GM23338 (cell line): ENCODE measurements around the gene PRRC2A. TPM values are rescaled to one million over a fixed set of nuclear protein-coding genes. Genes with fewer than 3 reads are reported as not detected.

Experiments
- ATAC-seq: fragments of 200-7000 bp; cut with Tn5 transposase; 3 replicates; pipeline ENCODE4 v1.9.1; 2020
- DNase-seq: peaks from one replicate; pipeline ENCODE4 v3.0.0-alpha.2; 2015; ENCODE audit warnings: low spot score
- H2AFZ ChIP-seq: fragments of 200-600 bp; sonication (generic); 2 replicates; pipeline ENCODE4 v1.8.0; 2016; ENCODE audit warnings: antibody characterized with exemption, mild to moderate bottlenecking, moderate library complexity
- H3F3A ChIP-seq: fragments of 200-600 bp; sonication (generic); replicated peaks from 2 replicates; pipeline ENCODE4 v1.8.0; 2017; ENCODE audit warnings: antibody characterized with exemption, mixed run types, low read depth
- H3K27ac ChIP-seq: fragments of 200-600 bp; sonication (generic); 2 replicates; pipeline ENCODE4 v1.6.1; 2016; ENCODE audit warnings: low read depth
- H3K27me3 ChIP-seq: fragments of 200-600 bp; sonication (generic); 2 replicates; pipeline ENCODE4 v1.8.0; 2016; ENCODE audit warnings: mild to moderate bottlenecking, mixed run types, moderate library complexity; ENCODE audit not compliant: insufficient read depth
- H3K36me3 ChIP-seq: fragments of 200-600 bp; sonication (generic); 2 replicates; pipeline ENCODE4 v1.8.0; 2016; ENCODE audit warnings: mild to moderate bottlenecking; ENCODE audit not compliant: insufficient read depth
- H3K4me1 ChIP-seq: fragments of 200-600 bp; sonication (generic); 2 replicates; pipeline ENCODE4 v1.8.0; 2016; ENCODE audit warnings: mild to moderate bottlenecking, moderate library complexity; ENCODE audit not compliant: insufficient read depth
- H3K4me2 ChIP-seq: fragments of 200-600 bp; sonication (generic); 2 replicates; pipeline ENCODE4 v1.7.1; 2017; ENCODE audit warnings: mixed run types
- H3K4me3 ChIP-seq: fragments of 200-600 bp; sonication (generic); 2 replicates; pipeline ENCODE4 v1.6.1; 2016; ENCODE audit warnings: mixed run types
- H3K79me2 ChIP-seq: fragments of 200-600 bp; sonication (generic); replicated peaks from 2 replicates; pipeline ENCODE4 v1.8.0; 2017; ENCODE audit warnings: mild to moderate bottlenecking; ENCODE audit not compliant: insufficient read depth
- H3K9me2 ChIP-seq: fragments of 200-600 bp; sonication (generic); 2 replicates; pipeline ENCODE4 v1.8.0; 2017; ENCODE audit not compliant: insufficient read depth
- H4K20me1 ChIP-seq: fragments of 200-600 bp; sonication (generic); replicated peaks from 2 replicates; pipeline ENCODE4 v1.8.0; 2017; ENCODE audit warnings: mild to moderate bottlenecking; ENCODE audit not compliant: insufficient read depth
- H3K27ac Mint-ChIP-seq: 2 replicates; pipeline ENCODE4 v1.8.0; 2020; ENCODE audit warnings: inconsistent platforms, mild to moderate bottlenecking, moderate library complexity, mixed read lengths
- H3K27me3 Mint-ChIP-seq: 3 replicates; pipeline ENCODE4 v1.8.0; 2022; ENCODE audit warnings: low read depth, mild to moderate bottlenecking, moderate library complexity, mixed read lengths, inconsistent platforms; ENCODE audit not compliant: insufficient read depth, poor library complexity
- H3K36me3 Mint-ChIP-seq: 3 replicates; pipeline ENCODE4 v1.8.0; 2021; ENCODE audit warnings: low read depth, mild to moderate bottlenecking, inconsistent platforms, moderate library complexity, mixed read lengths
- H3K4me1 Mint-ChIP-seq: 3 replicates; pipeline ENCODE4 v1.8.0; 2020; ENCODE audit warnings: mild to moderate bottlenecking, inconsistent platforms, mixed read lengths
- H3K4me3 Mint-ChIP-seq: 3 replicates; pipeline ENCODE4 v1.8.0; 2021; ENCODE audit warnings: moderate library complexity, mild to moderate bottlenecking, inconsistent platforms, mixed read lengths
- H3K9me3 Mint-ChIP-seq: 3 replicates; pipeline ENCODE4 v1.8.0; 2020; ENCODE audit warnings: moderate library complexity, mild to moderate bottlenecking, inconsistent platforms, mixed read lengths
- EZH2 ChIP-seq: fragments of 200-600 bp; sonication (generic); IDR thresholded peaks from one replicate; pipeline ENCODE4 v1.8.0; 2017; ENCODE audit warnings: antibody characterized with exemption, mild to moderate bottlenecking, low read depth; ENCODE audit not compliant: unreplicated experiment
- EZH2phosphoT487 ChIP-seq: fragments of 200-600 bp; sonication (generic); IDR thresholded peaks from one replicate; pipeline ENCODE4 v1.8.1; 2018; ENCODE audit warnings: antibody characterized with exemption; ENCODE audit not compliant: unreplicated experiment
- JUNB ChIP-seq: IDR thresholded peaks from one replicate; pipeline ENCODE4 v1.6.1; 2016; ENCODE audit warnings: antibody characterized with exemption; ENCODE audit not compliant: unreplicated experiment
- NANOG ChIP-seq: IDR thresholded peaks from 2 replicates; pipeline ENCODE4 v1.6.1; 2016; ENCODE audit warnings: antibody characterized with exemption, borderline replicate concordance
- STAT1 ChIP-seq: IDR thresholded peaks from one replicate; pipeline ENCODE4 v1.6.1; 2016; ENCODE audit warnings: antibody characterized with exemption; ENCODE audit not compliant: unreplicated experiment
- ZNF331 ChIP-seq: fragments of 250-450 bp; sonication (Bioruptor Pico); IDR thresholded peaks from 2 replicates; pipeline ENCODE4 v1.5.0; 2020; ENCODE audit warnings: low read depth, mild to moderate bottlenecking, moderate library complexity
- polyA plus RNA-seq: library from polyadenylated mRNA; unstranded; fragments of >200 nt; fragmentation: Nextera tagmentation; extraction: Ambion mirVana; gene quantifications from 2 replicates; pipeline ENCODE4 v1.2.1, GENCODE V29; 2016
- total RNA-seq: library from RNA; depleted of rRNA; stranded (reverse); fragments of >200 nt; shearing (Covaris generic); gene quantifications from 2 replicates; pipeline ENCODE4 v1.2.3, GENCODE V29; 2014
- TF ChIP-seq, protein P1 (sequence below): fragments of 250-450 bp; sonication (Bioruptor Pico); IDR thresholded peaks from 2 replicates; pipeline ENCODE4 v1.5.0; 2020; ENCODE audit warnings: mild to moderate bottlenecking, moderate library complexity

The PRRC2A gene
- total and polyA plus RNA-seq, 2 experiments from 2014 or later = 213 to 273 TPM

DNA sequence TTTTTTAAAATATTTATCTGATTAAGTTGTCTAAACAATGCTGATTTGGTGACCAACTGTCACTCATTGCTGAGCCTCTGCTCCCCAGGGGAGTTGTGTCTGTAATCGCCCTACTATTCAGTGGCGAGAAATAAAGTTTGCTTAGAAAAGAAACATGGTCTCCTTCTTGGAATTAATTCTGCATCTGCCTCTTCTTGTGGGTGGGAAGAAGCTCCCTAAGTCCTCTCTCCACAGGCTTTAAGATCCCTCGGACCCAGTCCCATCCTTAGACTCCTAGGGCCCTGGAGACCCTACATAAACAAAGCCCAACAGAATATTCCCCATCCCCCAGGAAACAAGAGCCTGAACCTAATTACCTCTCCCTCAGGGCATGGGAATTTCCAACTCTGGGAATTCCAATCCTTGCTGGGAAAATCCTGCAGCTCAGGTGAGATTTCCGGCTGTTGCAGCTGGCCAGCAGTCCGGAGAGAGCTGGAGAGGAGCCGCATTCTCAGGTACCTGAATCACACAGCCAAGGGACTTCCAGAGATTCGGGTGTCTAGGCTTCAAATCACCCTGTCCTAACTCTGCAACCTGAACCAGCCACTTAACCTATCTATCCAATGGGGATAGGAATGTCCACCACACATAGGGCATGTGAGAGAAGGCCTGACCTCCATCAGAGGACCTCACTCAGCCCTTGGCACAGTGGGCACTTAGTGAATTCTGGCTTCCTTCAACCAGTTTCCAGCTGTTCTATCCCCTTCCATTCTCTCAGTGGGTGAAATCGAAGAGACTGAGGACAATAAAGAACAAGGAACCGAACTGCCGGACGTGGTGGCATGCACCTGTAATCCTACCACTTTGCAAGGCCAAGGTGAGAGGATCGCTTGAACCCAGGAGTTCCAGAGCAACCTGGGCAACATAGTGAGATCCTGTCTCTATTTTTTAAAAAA is 42.1 kb upstream of the PRRC2A start (continued):
- TF ChIP-seq, protein P1, sequence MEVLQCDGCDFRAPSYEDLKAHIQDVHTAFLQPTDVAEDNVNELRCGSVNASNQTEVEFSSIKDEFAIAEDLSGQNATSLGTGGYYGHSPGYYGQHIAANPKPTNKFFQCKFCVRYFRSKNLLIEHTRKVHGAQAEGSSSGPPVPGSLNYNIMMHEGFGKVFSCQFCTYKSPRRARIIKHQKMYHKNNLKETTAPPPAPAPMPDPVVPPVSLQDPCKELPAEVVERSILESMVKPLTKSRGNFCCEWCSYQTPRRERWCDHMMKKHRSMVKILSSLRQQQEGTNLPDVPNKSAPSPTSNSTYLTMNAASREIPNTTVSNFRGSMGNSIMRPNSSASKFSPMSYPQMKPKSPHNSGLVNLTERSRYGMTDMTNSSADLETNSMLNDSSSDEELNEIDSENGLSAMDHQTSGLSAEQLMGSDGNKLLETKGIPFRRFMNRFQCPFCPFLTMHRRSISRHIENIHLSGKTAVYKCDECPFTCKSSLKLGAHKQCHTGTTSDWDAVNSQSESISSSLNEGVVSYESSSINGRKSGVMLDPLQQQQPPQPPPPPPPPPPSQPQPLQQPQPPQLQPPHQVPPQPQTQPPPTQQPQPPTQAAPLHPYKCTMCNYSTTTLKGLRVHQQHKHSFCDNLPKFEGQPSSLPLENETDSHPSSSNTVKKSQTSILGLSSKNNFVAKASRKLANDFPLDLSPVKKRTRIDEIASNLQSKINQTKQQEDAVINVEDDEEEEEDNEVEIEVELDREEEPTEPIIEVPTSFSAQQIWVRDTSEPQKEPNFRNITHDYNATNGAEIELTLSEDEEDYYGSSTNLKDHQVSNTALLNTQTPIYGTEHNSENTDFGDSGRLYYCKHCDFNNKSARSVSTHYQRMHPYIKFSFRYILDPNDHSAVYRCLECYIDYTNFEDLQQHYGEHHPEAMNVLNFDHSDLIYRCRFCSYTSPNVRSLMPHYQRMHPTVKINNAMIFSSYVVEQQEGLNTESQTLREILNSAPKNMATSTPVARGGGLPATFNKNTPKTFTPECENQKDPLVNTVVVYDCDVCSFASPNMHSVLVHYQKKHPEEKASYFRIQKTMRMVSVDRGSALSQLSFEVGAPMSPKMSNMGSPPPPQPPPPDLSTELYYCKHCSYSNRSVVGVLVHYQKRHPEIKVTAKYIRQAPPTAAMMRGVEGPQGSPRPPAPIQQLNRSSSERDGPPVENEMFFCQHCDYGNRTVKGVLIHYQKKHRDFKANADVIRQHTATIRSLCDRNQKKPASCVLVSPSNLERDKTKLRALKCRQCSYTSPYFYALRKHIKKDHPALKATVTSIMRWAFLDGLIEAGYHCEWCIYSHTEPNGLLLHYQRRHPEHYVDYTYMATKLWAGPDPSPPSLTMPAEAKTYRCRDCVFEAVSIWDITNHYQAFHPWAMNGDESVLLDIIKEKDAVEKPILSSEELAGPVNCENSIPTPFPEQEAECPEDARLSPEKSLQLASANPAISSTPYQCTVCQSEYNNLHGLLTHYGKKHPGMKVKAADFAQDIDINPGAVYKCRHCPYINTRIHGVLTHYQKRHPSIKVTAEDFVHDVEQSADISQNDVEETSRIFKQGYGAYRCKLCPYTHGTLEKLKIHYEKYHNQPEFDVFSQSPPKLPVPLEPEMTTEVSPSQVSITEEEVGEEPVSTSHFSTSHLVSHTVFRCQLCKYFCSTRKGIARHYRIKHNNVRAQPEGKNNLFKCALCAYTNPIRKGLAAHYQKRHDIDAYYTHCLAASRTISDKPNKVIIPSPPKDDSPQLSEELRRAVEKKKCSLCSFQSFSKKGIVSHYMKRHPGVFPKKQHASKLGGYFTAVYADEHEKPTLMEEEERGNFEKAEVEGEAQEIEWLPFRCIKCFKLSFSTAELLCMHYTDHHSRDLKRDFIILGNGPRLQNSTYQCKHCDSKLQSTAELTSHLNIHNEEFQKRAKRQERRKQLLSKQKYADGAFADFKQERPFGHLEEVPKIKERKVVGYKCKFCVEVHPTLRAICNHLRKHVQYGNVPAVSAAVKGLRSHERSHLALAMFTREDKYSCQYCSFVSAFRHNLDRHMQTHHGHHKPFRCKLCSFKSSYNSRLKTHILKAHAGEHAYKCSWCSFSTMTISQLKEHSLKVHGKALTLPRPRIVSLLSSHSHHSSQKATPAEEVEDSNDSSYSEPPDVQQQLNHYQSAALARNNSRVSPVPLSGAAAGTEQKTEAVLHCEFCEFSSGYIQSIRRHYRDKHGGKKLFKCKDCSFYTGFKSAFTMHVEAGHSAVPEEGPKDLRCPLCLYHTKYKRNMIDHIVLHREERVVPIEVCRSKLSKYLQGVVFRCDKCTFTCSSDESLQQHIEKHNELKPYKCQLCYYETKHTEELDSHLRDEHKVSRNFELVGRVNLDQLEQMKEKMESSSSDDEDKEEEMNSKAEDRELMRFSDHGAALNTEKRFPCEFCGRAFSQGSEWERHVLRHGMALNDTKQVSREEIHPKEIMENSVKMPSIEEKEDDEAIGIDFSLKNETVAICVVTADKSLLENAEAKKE (CRISPR knock-in tag) = no peak
- TF ChIP-seq NANOG = no peak

GRCh38 chr6:31579119-31579505 is 41.4 kb upstream of the PRRC2A start:
- Mint-ChIP-seq H3K27ac (no peak overlapping the region), H3K4me1 (peaks cover 25% of the 10 kb centered on the region), H3K9me3 (peaks cover 3% of the 10 kb centered on the region; the same call in 2 of the 3 replicates), H3K36me3 (no peaks in the 10 kb centered on the region), H3K27me3 (peaks cover 44% of the 10 kb centered on the region), H3K4me3 (no peak overlapping the region; the same call in 2 of the 3 replicates)
- Histone ChIP-seq H3K4me3 (no peak overlapping the region), H4K20me1 (no peaks in the 10 kb centered on the region), H3K79me2 (no peaks in the 10 kb centered on the region), H3K9me2 (no peaks in the 10 kb centered on the region), H3K27me3 (peaks cover 20% of the 10 kb centered on the region), H2AFZ (no peak overlapping the region), H3K4me1 (peaks cover 4% of the 10 kb centered on the region; the same call in 1 of the 2 replicates), H3K4me2 (no peak overlapping the region), H3F3A (no peaks in the 10 kb centered on the region), H3K36me3 (no peaks in the 10 kb centered on the region), H3K27ac (no peak overlapping the region)
- no peak for ATAC-seq
- TF ChIP-seq, protein P1 (CRISPR knock-in tag) = no peak
- TF ChIP-seq JUNB (no peak), STAT1 (no peak), EZH2 (no peak), EZH2phosphoT487 (no peak), ZNF331 (no peak)
- DNase-seq = no peak
